Fibroblast of lung (primary cell): ENCODE measurements around the gene GPNMB. TPM values are rescaled to one million over a fixed set of nuclear protein-coding genes. Genes with fewer than 3 reads are reported as not detected.

ENCODE experiments used
- DNase-seq, 2 donors: peaks; one replicate each; pipeline versions ENCODE4 v3.0.0 to v3.0.0-alpha.2; 2010; ENCODE audit warnings: low read depth in 2 of 2
- H2AFZ ChIP-seq: 2 replicates; pipeline ENCODE4 v1.5.1; 2012; ENCODE audit warnings: low read length, control low read depth, inconsistent platforms
- H3K27ac ChIP-seq: 2 replicates; pipeline ENCODE4 v1.5.1; 2011; ENCODE audit warnings: low read length, control low read depth; ENCODE audit not compliant: insufficient read depth
- H3K27me3 ChIP-seq: 2 replicates; pipeline ENCODE4 v1.5.1; 2011; ENCODE audit warnings: mild to moderate bottlenecking, low read length; ENCODE audit not compliant: control insufficient read depth, insufficient read depth
- H3K36me3 ChIP-seq: 2 replicates; pipeline ENCODE4 v1.5.1; 2011; ENCODE audit warnings: low read length; ENCODE audit not compliant: control insufficient read depth, insufficient read depth
- H3K4me1 ChIP-seq: 2 replicates; pipeline ENCODE4 v1.5.1; 2011; ENCODE audit warnings: low read length; ENCODE audit not compliant: control insufficient read depth, insufficient read depth; ENCODE audit errors: extremely low read depth
- H3K4me2 ChIP-seq: 2 replicates; pipeline ENCODE4 v1.5.1; 2011; ENCODE audit warnings: low read length, control low read depth; ENCODE audit not compliant: insufficient read depth; ENCODE audit errors: extremely low read depth
- H3K4me3 ChIP-seq, 4 experiments: fragments of 200-600 bp in 1 of 4; sonication (generic) in 1 of 4; replicated peaks in 1 of 4; 2 replicates each; pipeline ENCODE4 v1.5.1; 2011 to 2016; ENCODE audit warnings: low read length in 4 of 4, low read depth in 3 of 4, mild to moderate bottlenecking in 3 of 4, control low read depth in 2 of 4, inconsistent platforms in 1 of 4, mixed read lengths in 1 of 4; ENCODE audit not compliant: insufficient read depth in 1 of 4; ENCODE audit errors: control extremely low read depth in 1 of 4
- H3K79me2 ChIP-seq: 2 replicates; pipeline ENCODE4 v1.5.1; 2012; ENCODE audit warnings: mild to moderate bottlenecking, low read length, inconsistent platforms; ENCODE audit not compliant: control insufficient read depth, insufficient read depth
- H3K9ac ChIP-seq: 2 replicates; pipeline ENCODE4 v1.5.1; 2011; ENCODE audit warnings: mild to moderate bottlenecking, low read length, control low read depth; ENCODE audit not compliant: insufficient read depth
- H3K9me3 ChIP-seq: 2 replicates; pipeline ENCODE4 v1.5.1; 2012; ENCODE audit warnings: low read depth, low read length; ENCODE audit not compliant: control insufficient read depth, insufficient read depth
- H4K20me1 ChIP-seq: 2 replicates; pipeline ENCODE4 v1.5.1; 2011; ENCODE audit warnings: low read length; ENCODE audit not compliant: control insufficient read depth, insufficient read depth; ENCODE audit errors: extremely low read depth
- EZH2 ChIP-seq: IDR thresholded peaks from 2 replicates; pipeline ENCODE4 v1.5.1; 2012; ENCODE audit warnings: low read length, control low read depth, mild to moderate bottlenecking; ENCODE audit errors: missing control alignments
- polyA plus RNA-seq, 2 donors: library from polyadenylated mRNA; depleted of rRNA in 1 of 2; stranded (reverse) in 1 of 2; unstranded in 1 of 2; fragments of >200 nt; gene quantifications; 2 replicates each; pipeline ENCODE4 v1.2.1, GENCODE V29; 2011 to 2012; ENCODE audit warnings: missing spikeins in 1 of 2
- total RNA-seq: library from RNA; depleted of rRNA; stranded (reverse); fragments of >200 nt; gene quantifications from 2 replicates; pipeline ENCODE4 v1.2.1, GENCODE V29; 2014
- TF ChIP-seq, protein P1 (sequence below), 2 donors: IDR thresholded peaks in 1 of 2; conservative IDR thresholded peaks in 1 of 2; 1 replicate in 1 of 2; 2 replicates in 1 of 2; pipeline ENCODE4 v1.5.1; 2011 to 2012; ENCODE audit warnings: low read length in 2 of 2, control low read depth in 1 of 2, inconsistent platforms in 1 of 2, low read depth in 1 of 2, mild to moderate bottlenecking in 1 of 2

GPNMB gene
- total and polyA plus RNA-seq, 2 donors (not counting 1 experiment from before 2014, with no cell fraction given) = 114 to 177 TPM

DNA sequence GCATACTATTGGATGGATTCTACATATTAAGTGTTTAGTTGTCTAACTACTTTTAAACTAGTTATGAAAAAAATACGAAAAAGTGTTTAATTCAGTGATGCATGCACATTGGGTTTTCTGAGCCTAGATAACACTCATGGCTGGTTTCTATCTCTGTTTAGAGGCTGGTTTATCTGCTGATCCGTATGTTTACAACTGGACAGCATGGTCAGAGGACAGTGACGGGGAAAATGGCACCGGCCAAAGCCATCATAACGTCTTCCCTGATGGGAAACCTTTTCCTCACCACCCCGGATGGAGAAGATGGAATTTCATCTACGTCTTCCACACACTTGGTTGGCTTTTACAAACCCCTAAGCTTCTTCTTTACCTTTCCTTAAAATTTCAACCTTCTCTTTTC, 10.2 kb downstream of the GPNMB start:
- no peaks in the 10 kb centered on the region for H3K9me3 ChIP-seq
- TF ChIP-seq EZH2 = no peak
- TF ChIP-seq, protein P1, sequence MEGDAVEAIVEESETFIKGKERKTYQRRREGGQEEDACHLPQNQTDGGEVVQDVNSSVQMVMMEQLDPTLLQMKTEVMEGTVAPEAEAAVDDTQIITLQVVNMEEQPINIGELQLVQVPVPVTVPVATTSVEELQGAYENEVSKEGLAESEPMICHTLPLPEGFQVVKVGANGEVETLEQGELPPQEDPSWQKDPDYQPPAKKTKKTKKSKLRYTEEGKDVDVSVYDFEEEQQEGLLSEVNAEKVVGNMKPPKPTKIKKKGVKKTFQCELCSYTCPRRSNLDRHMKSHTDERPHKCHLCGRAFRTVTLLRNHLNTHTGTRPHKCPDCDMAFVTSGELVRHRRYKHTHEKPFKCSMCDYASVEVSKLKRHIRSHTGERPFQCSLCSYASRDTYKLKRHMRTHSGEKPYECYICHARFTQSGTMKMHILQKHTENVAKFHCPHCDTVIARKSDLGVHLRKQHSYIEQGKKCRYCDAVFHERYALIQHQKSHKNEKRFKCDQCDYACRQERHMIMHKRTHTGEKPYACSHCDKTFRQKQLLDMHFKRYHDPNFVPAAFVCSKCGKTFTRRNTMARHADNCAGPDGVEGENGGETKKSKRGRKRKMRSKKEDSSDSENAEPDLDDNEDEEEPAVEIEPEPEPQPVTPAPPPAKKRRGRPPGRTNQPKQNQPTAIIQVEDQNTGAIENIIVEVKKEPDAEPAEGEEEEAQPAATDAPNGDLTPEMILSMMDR (conservative IDR thresholded peaks at IDR 0.05 in 1 of 2, IDR thresholded peaks at IDR 0.05 in 1 of 2; ENCODE audit: low read depth in 1 of 2, low read length in 2 of 2) = no peak
- H3K4me3 ChIP-seq = no peak overlapping the region
- H3K4me1 ChIP-seq = no peaks in the 10 kb centered on the region
- no peak overlapping the region for H3K27ac ChIP-seq
- no peak overlapping the region for H2AFZ ChIP-seq
- H3K27me3 ChIP-seq = no peaks in the 10 kb centered on the region
- H3K9ac ChIP-seq = no peak overlapping the region
- H3K4me2 ChIP-seq = no peak overlapping the region
- H3K79me2 ChIP-seq = no peaks in the 10 kb centered on the region
- no peaks in the 10 kb centered on the region for H4K20me1 ChIP-seq
- no peak for DNase-seq
- peaks cover 2% of the 10 kb centered on the region for H3K36me3 ChIP-seq

DNA sequence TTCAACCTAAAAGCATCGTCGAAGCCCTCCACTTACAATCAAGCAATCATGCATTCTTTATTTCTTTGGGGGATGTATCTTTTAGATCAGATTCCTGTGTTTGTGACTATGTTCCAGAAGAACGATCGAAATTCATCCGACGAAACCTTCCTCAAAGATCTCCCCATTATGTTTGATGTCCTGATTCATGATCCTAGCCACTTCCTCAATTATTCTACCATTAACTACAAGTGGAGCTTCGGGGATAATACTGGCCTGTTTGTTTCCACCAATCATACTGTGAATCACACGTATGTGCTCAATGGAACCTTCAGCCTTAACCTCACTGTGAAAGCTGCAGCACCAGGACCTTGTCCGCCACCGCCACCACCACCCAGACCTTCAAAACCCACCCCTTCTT, 13.8 kb downstream of the GPNMB start:
- no peak overlapping the region for H2AFZ ChIP-seq
- H3K36me3 ChIP-seq = no peaks in the 10 kb centered on the region
- TF ChIP-seq, protein P1 (conservative IDR thresholded peaks at IDR 0.05 in 1 of 2, IDR thresholded peaks at IDR 0.05 in 1 of 2; ENCODE audit: low read depth in 1 of 2, low read length in 2 of 2) = no peak
- no peak for TF ChIP-seq EZH2
- no peaks in the 10 kb centered on the region for H3K79me2 ChIP-seq
- H3K9me3 ChIP-seq = no peaks in the 10 kb centered on the region
- H3K4me2 ChIP-seq = no peak overlapping the region
- no peak overlapping the region for H3K4me3 ChIP-seq
- H3K4me1 ChIP-seq = no peaks in the 10 kb centered on the region
- H3K27me3 ChIP-seq = no peaks in the 10 kb centered on the region
- no peak overlapping the region for H3K27ac ChIP-seq
- H3K9ac ChIP-seq = no peak overlapping the region
- peak in 1 of 2 donors; percentile 61 for DNase-seq
- no peaks in the 10 kb centered on the region for H4K20me1 ChIP-seq

DNA sequence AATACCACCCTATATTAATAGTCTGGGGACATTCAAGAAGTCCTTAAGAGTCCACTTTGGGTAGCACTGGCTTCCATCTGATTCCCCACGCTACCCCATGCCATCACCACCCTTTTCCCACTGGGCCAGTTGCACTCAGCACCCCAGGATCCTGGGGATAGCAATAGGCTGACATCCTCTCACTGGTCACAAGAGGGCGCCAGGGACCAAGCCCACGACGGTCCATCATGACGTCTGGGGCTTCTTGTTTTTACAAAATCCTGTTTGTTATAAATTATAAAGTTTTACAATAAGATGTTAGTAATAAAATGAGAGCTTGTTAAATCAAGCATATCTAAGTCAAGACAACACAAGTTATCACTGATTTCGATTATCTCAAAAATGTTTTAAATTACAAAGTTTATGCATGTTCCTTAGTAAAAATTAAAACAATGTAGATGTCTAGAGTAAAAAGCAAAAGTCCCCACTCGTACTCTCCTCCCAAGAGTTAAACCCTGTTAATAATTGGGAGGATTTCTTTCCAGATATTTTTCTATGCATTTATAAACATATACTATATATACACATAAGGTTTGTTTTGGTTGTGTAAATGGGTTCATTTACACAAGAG, 15.4 kb downstream of the GPNMB start:
- TF ChIP-seq, protein P1 (conservative IDR thresholded peaks at IDR 0.05 in 1 of 2, IDR thresholded peaks at IDR 0.05 in 1 of 2; ENCODE audit: low read depth in 1 of 2, low read length in 2 of 2) = peak; percentile 94
- no peak for TF ChIP-seq EZH2

More for the DNA sequence above, 15.4 kb downstream of the GPNMB start:
- peak; percentile 50 to 72 for DNase-seq
- no peaks in the 10 kb centered on the region for H3K27me3 ChIP-seq
- H4K20me1 ChIP-seq = no peaks in the 10 kb centered on the region
- H3K36me3 ChIP-seq = no peaks in the 10 kb centered on the region
- H3K9me3 ChIP-seq = no peaks in the 10 kb centered on the region
- H2AFZ ChIP-seq = no peak overlapping the region
- no peak overlapping the region for H3K4me3 ChIP-seq
- H3K27ac ChIP-seq = no peak overlapping the region
- no peak overlapping the region for H3K4me2 ChIP-seq
- no peaks in the 10 kb centered on the region for H3K79me2 ChIP-seq
- no peak overlapping the region for H3K9ac ChIP-seq
- no peaks in the 10 kb centered on the region for H3K4me1 ChIP-seq
